Thoracic aorta (tissue), 2 donors: ENCODE measurements around the gene CNNM1. TPM values are rescaled to one million over a fixed set of nuclear protein-coding genes. Genes with fewer than 3 reads are reported as not detected.

ENCODE experiments used
- ATAC-seq: fragments of 150-250 bp; one replicate; pipeline ENCODE4 v1.8.0; 2017; ENCODE audit warnings: low read depth; ENCODE audit not compliant: insufficient number of reproducible peaks, low FRiP score
- DNase-seq: peaks from one replicate; pipeline ENCODE4 v3.0.0-alpha.2; 2020; ENCODE audit warnings: low spot score
- H3K27ac ChIP-seq, 2 donors: fragments of 200-600 bp; sonication (generic); 1 replicate in 1 of 2; 2 replicates in 1 of 2; pipeline ENCODE4 v1.5.1; 2016; ENCODE audit warnings: mild to moderate bottlenecking in 2 of 2, moderate library complexity in 2 of 2
- H3K27me3 ChIP-seq: fragments of 200-600 bp; sonication (generic); replicated peaks from 2 replicates; pipeline ENCODE4 v1.6.0; 2016; ENCODE audit warnings: mild to moderate bottlenecking; ENCODE audit not compliant: insufficient read depth
- H3K36me3 ChIP-seq: fragments of 200-600 bp; sonication (generic); one replicate; pipeline ENCODE4 v1.5.1; 2016
- H3K4me1 ChIP-seq, 2 donors: fragments of 200-600 bp; sonication (generic); 1 replicate in 1 of 2; 2 replicates in 1 of 2; pipeline versions ENCODE4 v1.5.1 to v1.6.0; 2016; ENCODE audit warnings: low read depth in 2 of 2, mild to moderate bottlenecking in 1 of 2; ENCODE audit not compliant: control insufficient read depth in 1 of 2
- H3K4me3 ChIP-seq: fragments of 200-600 bp; sonication (generic); 2 replicates; pipeline ENCODE4 v1.5.1; 2016; ENCODE audit warnings: mild to moderate bottlenecking
- H3K9me3 ChIP-seq: fragments of 200-600 bp; sonication (generic); 2 replicates; pipeline ENCODE4 v1.5.1; 2016
- total RNA-seq, 2 donors: library from RNA; depleted of rRNA; stranded (reverse); fragments of >200 nt; gene quantifications; one replicate each; pipeline versions ENCODE4 v1.1.0 to v1.2.3, GENCODE V29; 2016
- TF ChIP-seq, protein P1 (sequence below): fragments of 200-600 bp; sonication (generic); IDR thresholded peaks from one replicate; pipeline ENCODE4 v1.5.1; 2019; ENCODE audit warnings: antibody characterized with exemption

CNNM1 gene
- total RNA-seq, 2 donors from 2014 or later: 0.35 to 0.68 TPM

DNA sequence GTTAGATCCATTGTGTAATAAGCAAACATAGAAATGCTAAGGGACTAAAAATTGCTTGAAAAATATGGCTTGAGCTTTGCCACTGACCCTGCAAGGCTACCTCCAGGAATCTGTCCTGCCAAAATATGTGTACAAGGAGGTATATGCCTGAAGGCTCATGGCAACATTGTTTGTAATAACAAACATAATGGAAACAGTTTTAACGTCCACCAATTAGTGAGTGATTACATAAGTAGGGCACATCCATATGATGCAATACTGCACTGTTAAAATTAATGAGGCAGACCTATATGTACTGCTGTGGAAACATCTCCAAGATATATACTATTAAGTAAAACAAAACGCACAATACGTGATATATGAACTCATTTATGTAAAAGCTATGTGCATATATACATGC is 114.3 kb downstream of the CNNM1 start:
- ATAC-seq: no peak

More for the DNA sequence above, 114.3 kb downstream of the CNNM1 start:
- Histone ChIP-seq H3K9me3 (no peaks in the 10 kb centered on the region), H3K27ac (no peak overlapping the region), H3K27me3 (no peaks in the 10 kb centered on the region), H3K4me1 (no peaks in the 10 kb centered on the region), H3K4me3 (no peak overlapping the region), H3K36me3 (no peaks in the 10 kb centered on the region)
- TF ChIP-seq, protein P1, sequence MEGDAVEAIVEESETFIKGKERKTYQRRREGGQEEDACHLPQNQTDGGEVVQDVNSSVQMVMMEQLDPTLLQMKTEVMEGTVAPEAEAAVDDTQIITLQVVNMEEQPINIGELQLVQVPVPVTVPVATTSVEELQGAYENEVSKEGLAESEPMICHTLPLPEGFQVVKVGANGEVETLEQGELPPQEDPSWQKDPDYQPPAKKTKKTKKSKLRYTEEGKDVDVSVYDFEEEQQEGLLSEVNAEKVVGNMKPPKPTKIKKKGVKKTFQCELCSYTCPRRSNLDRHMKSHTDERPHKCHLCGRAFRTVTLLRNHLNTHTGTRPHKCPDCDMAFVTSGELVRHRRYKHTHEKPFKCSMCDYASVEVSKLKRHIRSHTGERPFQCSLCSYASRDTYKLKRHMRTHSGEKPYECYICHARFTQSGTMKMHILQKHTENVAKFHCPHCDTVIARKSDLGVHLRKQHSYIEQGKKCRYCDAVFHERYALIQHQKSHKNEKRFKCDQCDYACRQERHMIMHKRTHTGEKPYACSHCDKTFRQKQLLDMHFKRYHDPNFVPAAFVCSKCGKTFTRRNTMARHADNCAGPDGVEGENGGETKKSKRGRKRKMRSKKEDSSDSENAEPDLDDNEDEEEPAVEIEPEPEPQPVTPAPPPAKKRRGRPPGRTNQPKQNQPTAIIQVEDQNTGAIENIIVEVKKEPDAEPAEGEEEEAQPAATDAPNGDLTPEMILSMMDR: no peak
- no peak for DNase-seq

Other genes with a start within 250 kb of the CNNM1 start
- 1 to 10 TPM; 1.1 to 1.8 TPM for gene HPSE2, start 93.5 kb upstream of the CNNM1 start, total RNA-seq
- 10 to 100 TPM; 12.3 to 14.3 TPM for gene GOT1, start 101.3 kb downstream of the CNNM1 start, total RNA-seq
- under 1 TPM in 1 of 2 donors, not detected in 1; 0.42 TPM for gene NKX2-3, start 203.6 kb downstream of the CNNM1 start, total RNA-seq